Natural killer cell (primary cell): ENCODE results near the gene RAPGEF4. TPM values are rescaled to one million over a fixed set of nuclear protein-coding genes. Genes with fewer than 3 reads are reported as not detected.

Source experiments
- ATAC-seq, 3 donors: fragments of 150-1000 bp in 2 of 3; fragments of 200-7000 bp in 1 of 3; cut with Tn5 transposase; 1 replicate in 1 of 3; 2 replicates in 2 of 3; pipeline ENCODE4 v1.10.0; 2021; ENCODE audit warnings: mild to moderate bottlenecking in 2 of 3, moderate library complexity in 2 of 3
- DNase-seq, 2 donors: peaks; one replicate each; pipeline versions ENCODE4 v3.0.0 to v3.0.0-alpha.2; 2013 to 2021; ENCODE audit warnings: mixed read lengths in 1 of 2
- H3K27ac ChIP-seq: one replicate; pipeline ENCODE4 v1.5.1; 2013; ENCODE audit warnings: mild to moderate bottlenecking, low read length
- H3K27me3 ChIP-seq: one replicate; pipeline ENCODE4 v1.6.1; 2013; ENCODE audit warnings: low read length; ENCODE audit not compliant: control insufficient read depth, insufficient read depth
- H3K36me3 ChIP-seq: one replicate; pipeline ENCODE4 v1.6.1; 2013; ENCODE audit warnings: low read length; ENCODE audit not compliant: control insufficient read depth, insufficient read depth
- H3K4me1 ChIP-seq: one replicate; pipeline ENCODE4 v1.6.1; 2013; ENCODE audit warnings: low read length; ENCODE audit not compliant: control insufficient read depth, insufficient read depth
- H3K4me3 ChIP-seq: one replicate; pipeline ENCODE4 v1.5.1; 2013; ENCODE audit warnings: low read length
- H3K9me3 ChIP-seq: one replicate; pipeline ENCODE4 v1.6.1; 2013; ENCODE audit warnings: low read length; ENCODE audit not compliant: control insufficient read depth, insufficient read depth
- H3K27ac Mint-ChIP-seq, 2 donors: one replicate each; pipeline ENCODE4 v1.8.0; 2022; ENCODE audit warnings: mild to moderate bottlenecking in 2 of 2, mixed read lengths in 2 of 2, moderate library complexity in 1 of 2
- H3K27me3 Mint-ChIP-seq, 2 donors: one replicate each; pipeline ENCODE4 v1.8.0; 2022; ENCODE audit warnings: low read depth in 2 of 2, mixed read lengths in 2 of 2
- H3K36me3 Mint-ChIP-seq: one replicate; pipeline ENCODE4 v1.8.0; 2022; ENCODE audit warnings: mixed read lengths
- H3K4me1 Mint-ChIP-seq, 2 donors: one replicate each; pipeline ENCODE4 v1.8.0; 2022; ENCODE audit warnings: mixed read lengths in 2 of 2
- H3K4me3 Mint-ChIP-seq: one replicate; pipeline ENCODE4 v1.8.0; 2022; ENCODE audit warnings: mild to moderate bottlenecking, moderate library complexity, mixed read lengths
- H3K9me3 Mint-ChIP-seq, 2 donors: one replicate each; pipeline ENCODE4 v1.8.0; 2022; ENCODE audit warnings: mixed read lengths in 2 of 2
- WGBS: methylation state at CpG from one replicate; pipeline ENCODE4 v1.1.7; 2013; ENCODE audit warnings: missing lambda C conversion rate; ENCODE audit not compliant: insufficient coverage; 5-methylcytosine and 5-hydroxymethylcytosine counted together
- intact Hi-C: fragments of 100-400 bp; cut with micrococcal nuclease; formaldehyde crosslinking; loops from one replicate; pipeline ENCODE4 v1.14.2; 2022
- total RNA-seq, 4 donors: library from RNA; stranded (reverse); fragments of 120-200 nt in 1 of 4; gene quantifications; one replicate each; pipeline versions ENCODE4 v1.2.3 to v1.2.4, GENCODE V29; 2013 to 2022
- TF ChIP-seq, protein P1 (sequence below): fragments of 200-600 bp; IDR thresholded peaks from one replicate; pipeline ENCODE4 v1.8.0; 2022; ENCODE audit warnings: antibody characterized with exemption

RAPGEF4 gene
- total RNA-seq, 3 donors from 2014 or later (not counting 1 experiment from before 2014, with no cell fraction given), result 0.50 TPM; not detected in 2

DNA sequence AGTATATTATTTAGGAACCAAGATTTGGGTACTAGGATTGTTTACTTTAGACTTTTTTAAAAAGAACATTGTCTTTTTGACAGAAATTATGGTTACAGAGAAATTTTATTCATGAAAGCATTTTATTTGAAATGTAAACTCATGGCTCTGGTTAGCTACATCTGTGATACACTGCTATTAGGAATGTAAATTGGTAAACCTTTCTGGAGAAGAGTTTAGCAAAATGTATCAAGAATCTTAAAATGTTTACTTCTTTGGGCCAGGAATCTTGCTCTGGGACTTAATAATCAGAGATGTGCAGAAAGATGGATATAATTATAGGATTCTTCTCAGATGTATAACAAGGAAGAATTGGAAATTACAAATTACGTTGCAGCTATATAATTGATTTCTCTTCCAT is 359.7 kb downstream of the RAPGEF4 start:
- Mint-ChIP-seq H3K4me3 (no peak overlapping the region), H3K36me3 (no peaks in the 10 kb centered on the region), H3K27me3 (no peaks in the 10 kb centered on the region), H3K9me3 (no peaks in the 10 kb centered on the region), H3K27ac (no peak overlapping the region), H3K4me1 (no peaks in the 10 kb centered on the region)
- no peak for ATAC-seq
- Histone ChIP-seq H3K4me1 (no peaks in the 10 kb centered on the region), H3K9me3 (no peaks in the 10 kb centered on the region), H3K27me3 (no peaks in the 10 kb centered on the region), H3K27ac (no peak overlapping the region), H3K36me3 (no peaks in the 10 kb centered on the region), H3K4me3 (no peak overlapping the region)
- no peak for DNase-seq
- intact Hi-C loops, result no loop called here
- TF ChIP-seq, protein P1, sequence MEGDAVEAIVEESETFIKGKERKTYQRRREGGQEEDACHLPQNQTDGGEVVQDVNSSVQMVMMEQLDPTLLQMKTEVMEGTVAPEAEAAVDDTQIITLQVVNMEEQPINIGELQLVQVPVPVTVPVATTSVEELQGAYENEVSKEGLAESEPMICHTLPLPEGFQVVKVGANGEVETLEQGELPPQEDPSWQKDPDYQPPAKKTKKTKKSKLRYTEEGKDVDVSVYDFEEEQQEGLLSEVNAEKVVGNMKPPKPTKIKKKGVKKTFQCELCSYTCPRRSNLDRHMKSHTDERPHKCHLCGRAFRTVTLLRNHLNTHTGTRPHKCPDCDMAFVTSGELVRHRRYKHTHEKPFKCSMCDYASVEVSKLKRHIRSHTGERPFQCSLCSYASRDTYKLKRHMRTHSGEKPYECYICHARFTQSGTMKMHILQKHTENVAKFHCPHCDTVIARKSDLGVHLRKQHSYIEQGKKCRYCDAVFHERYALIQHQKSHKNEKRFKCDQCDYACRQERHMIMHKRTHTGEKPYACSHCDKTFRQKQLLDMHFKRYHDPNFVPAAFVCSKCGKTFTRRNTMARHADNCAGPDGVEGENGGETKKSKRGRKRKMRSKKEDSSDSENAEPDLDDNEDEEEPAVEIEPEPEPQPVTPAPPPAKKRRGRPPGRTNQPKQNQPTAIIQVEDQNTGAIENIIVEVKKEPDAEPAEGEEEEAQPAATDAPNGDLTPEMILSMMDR, result no peak
- WGBS, result no CpG with 5 or more reads among the region's 1 CpG

DNA sequence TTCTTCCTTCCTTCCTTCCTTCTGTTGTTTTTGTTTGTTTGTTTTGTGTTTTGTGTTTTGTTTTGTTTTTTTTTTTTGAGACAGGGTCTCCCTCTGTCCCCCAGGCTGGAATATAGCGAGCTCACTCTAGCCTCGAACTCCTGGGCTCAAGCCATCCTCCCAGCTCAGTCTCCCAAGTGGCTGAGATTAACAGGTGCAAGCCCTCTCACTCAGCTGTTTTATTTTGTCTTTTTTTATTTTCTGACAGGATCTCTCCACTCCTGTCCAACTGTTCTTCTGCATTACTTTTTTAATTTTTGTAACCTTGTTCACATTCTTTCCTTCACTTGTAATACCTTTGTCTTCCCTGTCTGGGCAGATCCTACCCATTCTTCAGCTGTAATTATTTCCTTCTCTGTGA is 363.6 kb downstream of the RAPGEF4 start:
- Mint-ChIP-seq H3K27ac (no peak overlapping the region), H3K36me3 (no peaks in the 10 kb centered on the region), H3K4me1 (no peaks in the 10 kb centered on the region), H3K4me3 (no peak overlapping the region), H3K9me3 (no peaks in the 10 kb centered on the region), H3K27me3 (no peaks in the 10 kb centered on the region)
- H3K27ac ChIP-seq, result no peak overlapping the region
- DNase-seq (no peak), ATAC-seq (no peak)
- H3K9me3 ChIP-seq, result no peaks in the 10 kb centered on the region
- H3K27me3 ChIP-seq, result no peaks in the 10 kb centered on the region
- intact Hi-C loops, result no loop called here
- no peaks in the 10 kb centered on the region for H3K36me3 ChIP-seq
- 93% methylated on average over 2 of the region's 2 CpGs for WGBS
- H3K4me3 ChIP-seq, result no peak overlapping the region
- TF ChIP-seq, protein P1, result no peak
- H3K4me1 ChIP-seq, result no peaks in the 10 kb centered on the region

DNA sequence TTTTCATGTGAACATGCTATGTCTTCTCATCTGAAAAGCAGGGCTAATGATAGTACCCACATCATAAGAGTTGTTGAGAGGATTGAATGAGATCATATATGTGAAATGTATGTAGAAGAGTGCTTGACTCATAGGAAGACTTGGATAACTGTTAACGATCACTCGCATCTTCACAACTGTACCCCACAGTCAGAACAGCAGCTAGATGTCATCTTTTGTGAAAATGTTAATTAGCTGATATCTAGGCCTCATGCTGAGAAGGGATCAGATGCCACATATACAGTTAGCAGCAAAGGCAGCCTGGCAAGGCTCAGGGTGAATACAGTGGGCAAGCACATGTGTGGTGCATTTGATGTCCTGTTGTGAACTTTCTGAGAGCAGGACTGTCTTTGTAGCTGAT is 364.2 kb downstream of the RAPGEF4 start:
- no peak overlapping the region for H3K4me3 ChIP-seq
- H3K36me3 ChIP-seq, result no peaks in the 10 kb centered on the region
- WGBS, result 94% methylated on average over 2 of the region's 2 CpGs
- H3K9me3 ChIP-seq, result no peaks in the 10 kb centered on the region
- Mint-ChIP-seq H3K36me3 (no peaks in the 10 kb centered on the region), H3K4me3 (no peak overlapping the region), H3K4me1 (no peaks in the 10 kb centered on the region), H3K9me3 (no peaks in the 10 kb centered on the region), H3K27ac (no peak overlapping the region), H3K27me3 (no peaks in the 10 kb centered on the region)
- intact Hi-C loops, result no loop called here
- DNase-seq, result no peak
- no peaks in the 10 kb centered on the region for H3K4me1 ChIP-seq
- H3K27me3 ChIP-seq, result no peaks in the 10 kb centered on the region
- TF ChIP-seq, protein P1, result no peak
- no peak for ATAC-seq
- no peak overlapping the region for H3K27ac ChIP-seq

DNA sequence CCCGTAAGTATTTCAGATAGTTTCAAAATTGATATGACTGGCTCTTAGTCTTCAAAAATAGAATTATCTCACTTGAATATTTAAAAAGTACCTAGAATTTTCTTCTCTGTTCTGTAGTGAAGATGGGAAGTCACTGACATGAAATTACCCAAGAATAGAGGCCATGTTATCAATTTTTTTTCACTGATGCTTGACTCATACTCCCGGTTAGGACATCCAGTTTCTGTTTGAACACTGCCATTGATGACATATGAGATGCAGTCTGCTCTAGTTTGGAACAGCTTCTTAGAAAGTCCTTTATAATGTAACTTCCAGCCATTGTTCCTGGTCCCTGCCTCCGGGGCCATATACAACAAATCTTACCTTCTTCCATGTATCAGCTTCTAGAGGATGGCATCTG is 366.0 kb downstream of the RAPGEF4 start:
- Histone ChIP-seq H3K4me3 (no peak overlapping the region), H3K4me1 (no peaks in the 10 kb centered on the region), H3K27me3 (no peaks in the 10 kb centered on the region), H3K9me3 (no peaks in the 10 kb centered on the region), H3K36me3 (no peaks in the 10 kb centered on the region), H3K27ac (no peak overlapping the region)
- TF ChIP-seq, protein P1, result no peak
- no peaks in the 10 kb centered on the region for H3K4me1 Mint-ChIP-seq
- WGBS, result 83% methylated on average over 2 of the region's 3 CpGs
- ATAC-seq (no peak), DNase-seq (no peak)
- no peak overlapping the region for H3K27ac Mint-ChIP-seq
- H3K36me3 Mint-ChIP-seq, result no peaks in the 10 kb centered on the region
- H3K4me3 Mint-ChIP-seq, result no peak overlapping the region
- no peaks in the 10 kb centered on the region for H3K27me3 Mint-ChIP-seq
- intact Hi-C loops, result no loop called here
- H3K9me3 Mint-ChIP-seq, result no peaks in the 10 kb centered on the region
